ENCODE results near the gene MRE11. TPM values are rescaled to one million over a fixed set of nuclear protein-coding genes. Genes with fewer than 3 reads are reported as not detected.

MRE11 gene
- polyA plus RNA-seq, 1 donor = 21.5 TPM

- Histone ChIP-seq H3K27ac (ENCODE audit: low read length) (no peak overlapping the region), H3K36me3 (ENCODE audit: control insufficient read depth, insufficient read depth, low read length) (peaks cover 20% of the 10 kb centered on the region), H3K4me1 (ENCODE audit: control insufficient read depth, insufficient read depth, low read length) (no peaks in the 10 kb centered on the region), H3K4me3 (ENCODE audit: low read length) (no peak overlapping the region), H3K27me3 (ENCODE audit: control insufficient read depth, insufficient read depth, low read length) (no peaks in the 10 kb centered on the region), H3K9me3 (ENCODE audit: control insufficient read depth, low read depth, low read length) (no peaks in the 10 kb centered on the region)
- 100% methylated on average over 1 of the region's 2 CpGs for WGBS (ENCODE audit: insufficient coverage, low lambda C conversion rate)
- DNase-seq = no peak
Observed at GRCh38 chr11:94459576-94459975, 34.1 kb downstream of the MRE11 start.

GRCh38 chr11:94457118-94458029, 36.3 kb downstream of the MRE11 start:
- 87% methylated on average over 3 of the region's 4 CpGs for WGBS (ENCODE audit: insufficient coverage, low lambda C conversion rate)
- H3K9me3 ChIP-seq (ENCODE audit: control insufficient read depth, low read depth, low read length) = no peaks in the 10 kb centered on the region
- H3K4me3 ChIP-seq (ENCODE audit: low read length) = no peak overlapping the region
- H3K4me1 ChIP-seq (ENCODE audit: control insufficient read depth, insufficient read depth, low read length) = no peaks in the 10 kb centered on the region
- no peaks in the 10 kb centered on the region for H3K27me3 ChIP-seq (ENCODE audit: control insufficient read depth, insufficient read depth, low read length)
- H3K36me3 ChIP-seq (ENCODE audit: control insufficient read depth, insufficient read depth, low read length) = peaks cover 20% of the 10 kb centered on the region
- DNase-seq = no peak
- no peak overlapping the region for H3K27ac ChIP-seq (ENCODE audit: low read length)

DNA sequence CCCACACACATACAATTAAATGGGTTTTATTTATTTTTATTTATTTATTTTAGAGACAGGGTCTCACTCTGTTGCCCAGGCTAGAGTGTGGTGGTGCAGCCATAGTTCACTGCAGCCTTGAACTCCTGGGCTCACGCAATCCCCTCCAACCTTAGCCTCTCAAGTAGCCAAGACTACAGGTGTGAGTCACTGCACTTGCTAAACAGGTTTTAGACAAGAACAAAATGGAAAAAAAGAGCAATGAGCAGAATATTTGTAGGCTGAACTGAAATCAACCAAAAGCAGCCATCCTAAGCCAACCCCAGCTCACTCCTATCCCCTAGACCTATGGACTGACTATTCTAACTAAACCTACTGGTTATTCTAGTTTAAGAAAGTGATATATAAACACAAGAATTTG, 37.8 kb downstream of the MRE11 start:
- no CpG with 5 or more reads among the region's 1 CpG for WGBS (ENCODE audit: insufficient coverage, low lambda C conversion rate)
- no peak for DNase-seq
- peaks cover 14% of the 10 kb centered on the region for H3K36me3 ChIP-seq (ENCODE audit: control insufficient read depth, insufficient read depth, low read length)

GRCh38 chr11:94454301-94454700, 39.3 kb downstream of the MRE11 start:
- Histone ChIP-seq H3K4me3 (ENCODE audit: low read length) (no peak overlapping the region), H3K4me1 (ENCODE audit: control insufficient read depth, insufficient read depth, low read length) (no peaks in the 10 kb centered on the region), H3K36me3 (ENCODE audit: control insufficient read depth, insufficient read depth, low read length) (peaks cover 5% of the 10 kb centered on the region), H3K27me3 (ENCODE audit: control insufficient read depth, insufficient read depth, low read length) (no peaks in the 10 kb centered on the region), H3K27ac (ENCODE audit: low read length) (no peak overlapping the region), H3K9me3 (ENCODE audit: control insufficient read depth, low read depth, low read length) (no peaks in the 10 kb centered on the region)
- WGBS (ENCODE audit: insufficient coverage, low lambda C conversion rate) = no CpG with 5 or more reads among the region's 2 CpGs
- DNase-seq = no peak

More for the DNA sequence above, 37.8 kb downstream of the MRE11 start:
- H3K9me3 ChIP-seq (ENCODE audit: control insufficient read depth, low read depth, low read length) = no peaks in the 10 kb centered on the region
- H3K4me3 ChIP-seq (ENCODE audit: low read length) = no peak overlapping the region
- H3K27me3 ChIP-seq (ENCODE audit: control insufficient read depth, insufficient read depth, low read length) = no peaks in the 10 kb centered on the region
- no peaks in the 10 kb centered on the region for H3K4me1 ChIP-seq (ENCODE audit: control insufficient read depth, insufficient read depth, low read length)
- no peak overlapping the region for H3K27ac ChIP-seq (ENCODE audit: low read length)

DNA sequence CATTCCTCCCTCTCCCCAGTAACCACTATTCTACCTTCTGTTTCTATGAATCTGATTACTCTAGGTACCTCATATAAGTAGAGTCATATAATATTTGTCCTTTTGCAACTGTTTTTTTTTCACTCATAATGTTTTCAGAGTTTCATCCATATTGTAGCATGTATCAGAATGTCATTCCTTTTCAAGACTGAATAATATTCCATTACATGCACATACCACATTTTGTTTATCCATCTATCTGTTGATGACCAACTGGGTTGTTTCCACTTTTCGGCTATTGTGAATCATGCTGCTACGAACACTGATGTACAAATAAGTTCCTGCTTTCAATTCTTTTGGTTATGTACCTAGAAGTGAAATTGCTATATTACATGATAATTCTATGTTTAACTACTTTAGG, 40.7 kb downstream of the MRE11 start:
- Histone ChIP-seq H3K27ac (ENCODE audit: low read length) (no peak overlapping the region), H3K36me3 (ENCODE audit: control insufficient read depth, insufficient read depth, low read length) (peaks cover 5% of the 10 kb centered on the region), H3K27me3 (ENCODE audit: control insufficient read depth, insufficient read depth, low read length) (no peaks in the 10 kb centered on the region), H3K9me3 (ENCODE audit: control insufficient read depth, low read depth, low read length) (no peaks in the 10 kb centered on the region), H3K4me3 (ENCODE audit: low read length) (no peak overlapping the region), H3K4me1 (ENCODE audit: control insufficient read depth, insufficient read depth, low read length) (no peaks in the 10 kb centered on the region)
- no CpG with 5 or more reads among the region's 2 CpGs for WGBS (ENCODE audit: insufficient coverage, low lambda C conversion rate)
- DNase-seq = no peak

GRCh38 chr11:94450048-94450447, 43.6 kb downstream of the MRE11 start:
- no peaks in the 10 kb centered on the region for H3K27me3 ChIP-seq (ENCODE audit: control insufficient read depth, insufficient read depth, low read length)
- 86% methylated on average over 1 of the region's 3 CpGs for WGBS (ENCODE audit: insufficient coverage, low lambda C conversion rate)
- H3K36me3 ChIP-seq (ENCODE audit: control insufficient read depth, insufficient read depth, low read length) = peaks cover 13% of the 10 kb centered on the region
- no peak overlapping the region for H3K27ac ChIP-seq (ENCODE audit: low read length)
- H3K9me3 ChIP-seq (ENCODE audit: control insufficient read depth, low read depth, low read length) = no peaks in the 10 kb centered on the region
- DNase-seq = no peak
- no peak overlapping the region for H3K4me3 ChIP-seq (ENCODE audit: low read length)
- no peaks in the 10 kb centered on the region for H3K4me1 ChIP-seq (ENCODE audit: control insufficient read depth, insufficient read depth, low read length)

GRCh38 chr11:94449437-94449836, 44.2 kb downstream of the MRE11 start:
- Histone ChIP-seq H3K4me1 (ENCODE audit: control insufficient read depth, insufficient read depth, low read length) (no peaks in the 10 kb centered on the region), H3K27ac (ENCODE audit: low read length) (no peak overlapping the region)
- DNase-seq = peak; percentile 7 to 19

DNA sequence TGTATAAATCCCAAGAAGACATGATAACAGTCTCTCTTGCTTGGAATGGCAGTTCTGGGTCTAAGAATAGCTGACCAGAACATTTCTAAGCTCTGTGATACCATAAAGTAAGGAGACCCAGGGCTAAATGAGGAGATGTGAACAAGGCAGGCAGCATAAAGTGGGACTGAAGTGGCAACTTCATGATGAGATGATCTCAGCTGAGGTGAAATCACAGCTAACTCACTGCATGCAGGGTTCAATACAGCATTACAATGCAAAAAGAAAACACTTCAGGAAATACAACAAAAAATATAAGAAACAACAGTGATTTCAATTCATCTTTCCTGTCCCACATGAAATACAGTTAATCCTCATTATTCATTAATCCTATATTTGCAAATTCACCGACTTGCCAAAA, 44.6 kb downstream of the MRE11 start:
- H3K36me3 ChIP-seq (ENCODE audit: control insufficient read depth, insufficient read depth, low read length) = peaks cover 20% of the 10 kb centered on the region
- H3K4me1 ChIP-seq (ENCODE audit: control insufficient read depth, insufficient read depth, low read length) = no peaks in the 10 kb centered on the region
- WGBS (ENCODE audit: insufficient coverage, low lambda C conversion rate) = no CpG with 5 or more reads among the region's 1 CpG
- no peak overlapping the region for H3K4me3 ChIP-seq (ENCODE audit: low read length)
- H3K27me3 ChIP-seq (ENCODE audit: control insufficient read depth, insufficient read depth, low read length) = no peaks in the 10 kb centered on the region
- DNase-seq = no peak
- H3K9me3 ChIP-seq (ENCODE audit: control insufficient read depth, low read depth, low read length) = no peaks in the 10 kb centered on the region
- no peak overlapping the region for H3K27ac ChIP-seq (ENCODE audit: low read length)

More at GRCh38 chr11:94449437-94449836, 44.2 kb downstream of the MRE11 start:
- Histone ChIP-seq H3K4me3 (ENCODE audit: low read length) (no peak overlapping the region), H3K9me3 (ENCODE audit: control insufficient read depth, low read depth, low read length) (no peaks in the 10 kb centered on the region), H3K27me3 (ENCODE audit: control insufficient read depth, insufficient read depth, low read length) (no peaks in the 10 kb centered on the region), H3K36me3 (ENCODE audit: control insufficient read depth, insufficient read depth, low read length) (peaks cover 16% of the 10 kb centered on the region)
- WGBS (ENCODE audit: insufficient coverage, low lambda C conversion rate) = no CpG with 5 or more reads among the region's 2 CpGs

DNA sequence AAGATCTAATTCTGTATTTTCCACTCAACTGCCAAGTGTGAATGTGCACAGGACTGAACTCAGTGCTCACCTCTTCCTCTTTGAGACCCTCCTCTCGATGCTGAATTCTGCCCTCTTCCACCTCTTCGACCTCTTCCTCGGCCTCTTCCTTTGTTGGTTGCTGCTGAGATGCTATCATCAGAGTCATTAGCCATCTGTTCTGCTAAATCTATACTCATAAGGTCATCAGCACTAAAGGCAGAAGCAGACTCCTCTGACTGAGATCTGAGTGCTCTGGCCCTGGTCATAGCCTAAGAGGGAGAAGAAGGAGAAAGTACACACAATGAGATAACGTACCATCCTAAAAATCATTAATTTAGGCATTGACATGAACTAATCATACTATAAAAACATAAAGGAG, 46.5 kb downstream of the MRE11 start:
- DNase-seq = no peak
- no peaks in the 10 kb centered on the region for H3K27me3 ChIP-seq (ENCODE audit: control insufficient read depth, insufficient read depth, low read length)
- H3K4me1 ChIP-seq (ENCODE audit: control insufficient read depth, insufficient read depth, low read length) = no peaks in the 10 kb centered on the region
- H3K4me3 ChIP-seq (ENCODE audit: low read length) = no peak overlapping the region
- H3K9me3 ChIP-seq (ENCODE audit: control insufficient read depth, low read depth, low read length) = no peaks in the 10 kb centered on the region
- 96% methylated on average over 3 of the region's 4 CpGs for WGBS (ENCODE audit: insufficient coverage, low lambda C conversion rate)
- peaks cover 26% of the 10 kb centered on the region for H3K36me3 ChIP-seq (ENCODE audit: control insufficient read depth, insufficient read depth, low read length)
- no peak overlapping the region for H3K27ac ChIP-seq (ENCODE audit: low read length)

GRCh38 chr11:94445641-94446040, 48.0 kb downstream of the MRE11 start:
- no peaks in the 10 kb centered on the region for H3K27me3 ChIP-seq (ENCODE audit: control insufficient read depth, insufficient read depth, low read length)
- H3K4me1 ChIP-seq (ENCODE audit: control insufficient read depth, insufficient read depth, low read length) = no peaks in the 10 kb centered on the region
- peaks cover 32% of the 10 kb centered on the region for H3K36me3 ChIP-seq (ENCODE audit: control insufficient read depth, insufficient read depth, low read length)
- DNase-seq = no peak
- no CpG with 5 or more reads among the region's 1 CpG for WGBS (ENCODE audit: insufficient coverage, low lambda C conversion rate)
- H3K4me3 ChIP-seq (ENCODE audit: low read length) = no peak overlapping the region
- no peak overlapping the region for H3K27ac ChIP-seq (ENCODE audit: low read length)
- no peaks in the 10 kb centered on the region for H3K9me3 ChIP-seq (ENCODE audit: control insufficient read depth, low read depth, low read length)

- Histone ChIP-seq H3K4me3 (ENCODE audit: low read length) (no peak overlapping the region), H3K36me3 (ENCODE audit: control insufficient read depth, insufficient read depth, low read length) (peaks cover 31% of the 10 kb centered on the region), H3K9me3 (ENCODE audit: control insufficient read depth, low read depth, low read length) (peaks cover 4% of the 10 kb centered on the region), H3K27ac (ENCODE audit: low read length) (no peak overlapping the region), H3K4me1 (ENCODE audit: control insufficient read depth, insufficient read depth, low read length) (no peaks in the 10 kb centered on the region), H3K27me3 (ENCODE audit: control insufficient read depth, insufficient read depth, low read length) (no peaks in the 10 kb centered on the region)
- no CpG with 5 or more reads among the region's 1 CpG for WGBS (ENCODE audit: insufficient coverage, low lambda C conversion rate)
- no peak for DNase-seq
Observed at GRCh38 chr11:94433049-94433448, 60.6 kb downstream of the MRE11 start.

Data from large intestine (tissue), 3 donors.